ENCODE measurements around the gene RCBTB2.
"Not testable (repeated sequence)": the region's sequence is repeated elsewhere in the genome, so short reads cannot be mapped to it uniquely, and the experiment has no call there.

Gene RCBTB2

DNA sequence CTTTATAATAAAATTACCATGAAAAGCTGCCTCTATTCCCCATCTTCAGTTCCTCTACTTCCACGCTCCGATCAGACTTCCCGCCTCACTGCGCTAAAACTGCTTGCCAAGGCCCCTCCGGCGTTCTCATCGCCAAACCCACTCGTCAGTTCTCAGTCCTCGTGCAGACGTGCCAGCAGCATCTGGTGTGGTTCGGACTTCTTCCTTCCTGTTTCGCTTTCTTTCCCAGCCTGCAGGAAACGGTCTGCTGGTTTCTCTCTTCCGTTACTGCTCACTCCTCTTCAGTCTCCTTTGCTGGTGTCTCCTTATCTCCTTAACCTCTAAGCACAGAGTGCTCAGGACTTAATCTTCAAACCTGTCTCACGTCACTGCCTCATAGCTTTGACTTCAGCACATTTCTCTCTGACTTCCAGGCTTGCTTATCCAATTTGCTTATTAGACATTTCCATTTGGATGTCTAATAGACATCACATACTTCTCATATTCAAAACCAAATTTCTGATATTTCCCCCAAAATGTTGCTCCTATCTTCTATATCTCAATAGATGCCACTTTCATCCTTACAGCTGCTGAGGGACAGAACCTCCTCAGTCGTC lies 40.3 kb downstream of the RCBTB2 start:
- DNase-seq, result peak; percentile 41 to 45

DNA sequence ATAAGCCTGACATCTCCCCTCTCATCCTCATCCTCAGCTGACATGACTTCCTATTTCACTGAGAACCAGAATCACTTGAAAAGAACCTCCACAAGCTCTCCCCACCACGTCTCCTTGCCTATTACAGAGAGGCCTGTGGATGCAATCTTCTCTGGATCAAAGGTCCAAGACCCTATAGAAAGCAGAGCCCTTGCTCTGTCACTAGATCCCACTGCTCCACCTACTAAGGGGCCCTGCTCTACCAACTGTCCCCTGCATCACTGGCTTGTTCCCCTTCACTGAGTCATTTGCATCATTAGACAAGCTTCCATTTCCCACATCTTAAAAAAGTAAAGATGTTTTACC lies 40.8 kb downstream of the RCBTB2 start:
- no peak for DNase-seq

DNA sequence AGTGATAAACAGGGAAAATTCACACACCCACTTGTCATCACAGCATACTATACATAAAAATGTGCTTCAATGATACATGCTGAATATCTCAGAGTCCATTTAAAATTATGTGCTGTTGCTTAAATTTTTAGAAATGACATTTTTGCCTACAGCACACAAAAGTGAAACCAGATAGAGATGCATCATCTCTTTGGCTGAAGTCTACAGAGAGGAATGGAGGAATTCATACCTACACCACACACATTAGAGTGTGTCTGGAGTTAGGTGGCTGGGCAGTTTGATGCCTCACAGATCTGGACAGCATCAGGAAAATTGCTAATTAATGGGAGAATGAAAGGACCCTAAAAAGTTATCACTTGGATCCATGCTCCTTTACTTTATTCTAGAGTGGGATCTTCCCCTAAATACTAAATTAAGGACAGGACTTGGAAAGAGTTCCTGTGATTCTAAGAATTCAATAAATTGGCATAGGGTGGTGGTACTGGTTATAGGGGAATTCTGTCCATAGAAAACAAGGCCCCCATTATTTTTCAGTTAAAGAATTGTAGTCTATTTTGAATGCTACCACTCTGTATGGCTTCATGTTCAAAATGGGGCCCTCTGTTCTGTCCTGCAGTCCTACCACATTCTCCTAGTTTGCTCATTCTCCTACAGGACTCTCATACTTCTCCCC lies 41.3 kb downstream of the RCBTB2 start:
- DNase-seq, result no peak

DNA sequence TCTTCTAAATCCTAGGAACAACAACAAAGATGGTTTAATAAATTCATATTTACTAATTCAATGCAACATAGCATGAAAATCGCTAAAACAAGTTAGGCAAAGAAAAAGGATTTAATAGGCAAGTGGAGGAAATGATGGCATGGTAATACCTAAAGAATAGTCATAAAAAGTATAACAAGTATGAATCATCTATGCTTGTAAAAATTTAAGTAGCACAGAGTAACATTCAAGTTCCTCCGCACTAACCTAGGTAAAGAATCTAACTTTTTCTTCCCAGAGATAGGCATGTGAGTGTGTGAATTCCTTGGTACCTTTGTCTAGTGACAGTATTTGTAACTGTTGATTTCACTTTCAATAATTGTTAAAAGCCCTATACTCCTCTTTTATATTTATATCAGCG lies 42.6 kb downstream of the RCBTB2 start:
- DNase-seq, result no peak

DNA sequence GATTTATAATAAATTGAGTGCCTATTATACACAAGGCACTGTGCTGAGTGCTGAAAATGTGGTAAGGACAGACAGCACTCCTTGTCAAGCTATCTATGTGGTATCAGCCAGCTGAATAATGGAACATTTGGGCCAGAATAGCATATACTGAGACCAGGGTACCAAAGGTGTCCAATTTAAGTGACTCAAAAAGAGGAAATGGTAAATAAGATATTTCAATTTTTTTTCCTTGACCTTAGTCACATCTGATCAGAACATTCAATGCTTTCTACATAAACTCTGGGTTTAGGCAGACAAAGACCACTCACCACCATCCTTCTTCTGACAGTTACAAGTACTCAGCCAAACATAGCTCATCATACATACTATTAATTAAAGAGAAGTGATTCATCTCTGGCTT lies 43.2 kb downstream of the RCBTB2 start:
- no peak for DNase-seq

DNA sequence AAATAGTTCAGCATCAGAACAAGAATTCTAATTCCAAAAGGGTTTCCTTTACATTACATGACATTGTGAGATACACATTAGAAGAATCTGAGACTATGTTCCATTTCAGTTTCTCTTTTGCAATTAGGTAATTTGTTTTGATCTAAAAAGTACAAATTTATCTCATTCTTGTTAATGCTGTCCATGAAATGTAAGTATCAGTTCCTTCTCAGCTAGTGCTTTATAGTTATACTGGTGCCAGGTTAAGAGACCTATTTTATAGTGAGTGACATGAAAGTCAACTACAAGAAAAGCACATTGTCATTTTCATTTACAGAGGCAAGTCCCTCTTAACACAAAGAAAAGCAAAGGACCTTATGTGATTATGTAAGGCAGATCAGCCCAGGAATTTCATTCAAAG lies 43.9 kb downstream of the RCBTB2 start:
- DNase-seq, result no peak

DNA sequence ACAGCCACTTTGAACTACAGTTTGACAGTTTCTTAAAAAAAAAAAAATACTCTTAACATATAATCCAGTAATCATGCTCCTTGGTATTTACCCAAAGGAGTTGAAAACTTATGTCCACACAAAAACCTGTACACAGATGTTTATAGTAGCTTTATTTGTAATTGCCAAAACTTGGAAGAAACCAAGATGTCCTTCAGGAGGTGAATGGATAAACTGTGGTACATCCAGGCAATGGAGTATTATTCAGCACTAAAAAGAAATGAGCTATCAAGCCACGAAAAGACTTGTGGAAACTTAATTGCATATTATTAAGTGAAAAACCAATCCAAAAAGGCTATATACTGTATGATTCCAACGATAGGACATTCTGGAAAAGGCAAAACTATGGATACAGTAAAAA lies 44.9 kb downstream of the RCBTB2 start:
- DNase-seq, result no peak

DNA sequence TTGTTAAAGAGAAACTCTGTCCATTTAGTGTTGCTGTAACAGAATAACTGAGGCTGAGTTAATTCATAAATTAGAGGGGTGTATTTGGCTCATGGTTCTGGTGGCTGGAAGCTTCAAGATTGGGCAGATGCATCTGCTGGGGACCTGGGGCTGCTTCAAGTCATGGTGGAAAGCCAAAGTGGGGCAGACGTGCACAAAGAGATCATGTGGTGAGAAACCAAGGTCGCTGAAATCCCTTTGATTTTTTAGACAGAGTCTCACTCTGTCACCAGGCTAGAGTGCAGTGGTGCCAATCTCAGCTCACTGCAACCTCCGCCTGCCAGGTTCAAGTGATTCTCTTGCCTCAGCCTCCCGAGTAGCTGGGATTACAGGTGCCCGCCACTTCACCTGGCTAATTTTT lies 46.0 kb downstream of the RCBTB2 start:
- no peak for DNase-seq

DNA sequence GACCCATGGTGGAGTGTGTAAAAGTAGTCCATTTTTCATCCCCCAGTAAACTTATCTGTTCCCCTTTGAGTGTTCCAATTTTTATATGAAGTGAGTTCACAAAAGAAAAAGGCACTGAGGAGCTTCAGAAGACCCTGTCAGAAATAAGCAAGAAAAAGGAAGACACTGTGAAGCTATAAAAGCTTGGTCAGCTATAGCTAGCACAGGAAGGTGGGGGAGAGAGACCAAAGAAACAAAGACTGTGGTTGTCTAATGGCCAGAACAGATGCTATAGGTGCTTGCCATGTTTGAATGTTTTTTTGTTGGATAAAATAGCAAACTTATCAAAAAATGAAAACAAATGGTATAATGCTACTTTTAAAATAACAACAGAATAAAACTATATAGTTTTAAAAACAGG lies 46.5 kb downstream of the RCBTB2 start:
- no peak for DNase-seq

DNA sequence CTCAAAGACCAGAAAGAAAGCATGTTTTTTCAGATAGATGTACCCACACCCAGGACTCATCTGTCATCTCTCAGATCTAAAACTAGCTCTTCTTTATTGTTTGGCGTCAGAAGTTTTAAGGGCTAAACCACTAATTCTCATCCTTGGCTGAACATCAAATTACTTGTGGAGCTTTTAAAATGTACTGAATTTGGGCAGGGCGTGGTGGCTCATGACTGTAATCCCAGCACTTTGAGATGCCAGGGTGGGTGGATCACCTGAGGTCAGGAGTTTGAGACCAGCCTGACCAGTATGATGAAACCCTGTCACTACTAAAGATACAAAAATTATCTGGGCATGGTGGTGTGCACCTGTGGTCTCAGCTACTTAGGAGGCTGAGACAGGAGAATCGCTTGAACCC lies 47.4 kb downstream of the RCBTB2 start:
- DNase-seq, result no peak

DNA sequence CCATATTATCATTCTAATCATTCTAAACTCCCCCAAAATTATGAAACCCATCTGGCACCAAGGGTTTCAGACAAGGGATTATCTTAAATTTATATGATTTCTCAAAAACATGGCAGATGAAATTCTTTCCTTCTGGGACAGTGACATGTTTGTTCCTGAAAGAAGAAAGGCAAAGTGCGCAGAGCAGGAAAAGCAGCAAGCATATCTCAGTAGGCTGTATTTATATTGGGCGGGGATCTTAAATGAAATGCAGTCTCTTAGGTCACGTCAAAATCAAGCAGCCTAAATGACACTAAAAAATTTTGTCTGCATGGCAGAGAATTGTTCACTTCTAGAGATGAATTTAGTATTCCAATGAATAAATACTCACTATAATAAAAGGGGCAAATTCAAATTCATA lies 49.3 kb downstream of the RCBTB2 start:
- no peak for DNase-seq

DNA sequence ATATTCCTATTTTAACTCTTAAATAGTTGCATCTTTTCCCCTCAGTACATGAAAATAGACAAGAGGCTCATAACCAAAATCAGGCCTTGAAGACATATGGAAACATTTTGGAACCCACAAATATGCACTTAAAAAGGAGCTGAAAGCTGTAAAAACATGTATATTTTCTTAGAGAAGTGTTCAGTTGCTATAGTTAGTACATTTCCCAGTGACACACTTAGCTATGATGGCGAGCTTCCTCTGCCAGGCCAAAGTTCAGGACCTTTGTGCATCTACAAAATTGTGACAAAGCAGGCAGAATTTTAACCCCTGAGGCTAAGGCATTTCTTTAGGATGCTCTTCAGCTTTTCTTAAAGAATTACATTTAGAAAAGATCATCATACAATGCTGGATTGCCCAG lies 54.5 kb downstream of the RCBTB2 start:
- DNase-seq, result no peak

DNA sequence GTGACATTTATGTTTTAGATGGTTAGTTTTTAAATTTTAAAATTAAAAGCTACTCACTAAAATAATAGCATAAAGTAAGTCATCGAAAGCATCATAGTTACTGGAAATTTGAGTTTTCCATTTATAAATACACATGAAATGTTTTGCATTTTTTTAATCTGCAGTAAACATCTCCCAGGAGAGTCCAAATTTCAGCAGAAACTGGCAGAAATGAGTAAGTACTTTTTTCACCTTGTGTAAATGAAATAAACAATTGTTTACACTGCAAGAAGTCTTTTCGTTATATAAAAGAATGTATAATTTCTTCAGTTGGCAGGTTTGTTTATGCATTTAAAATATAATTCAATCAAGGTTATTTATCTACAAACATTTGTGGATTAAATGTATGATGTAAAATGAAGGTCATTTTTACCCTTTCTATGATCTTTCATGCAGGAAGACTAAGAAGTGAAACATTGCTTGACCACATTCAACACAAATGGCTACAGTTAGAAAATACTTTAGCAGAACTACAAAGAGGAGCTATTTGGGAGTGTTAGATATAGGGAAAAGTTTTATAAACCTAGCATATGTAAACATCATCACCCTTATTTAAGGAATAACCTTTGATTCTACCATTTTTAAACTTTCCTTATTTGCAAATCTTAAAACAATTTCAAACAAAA lies 55.6 kb downstream of the RCBTB2 start:
- no peak for DNase-seq

DNA sequence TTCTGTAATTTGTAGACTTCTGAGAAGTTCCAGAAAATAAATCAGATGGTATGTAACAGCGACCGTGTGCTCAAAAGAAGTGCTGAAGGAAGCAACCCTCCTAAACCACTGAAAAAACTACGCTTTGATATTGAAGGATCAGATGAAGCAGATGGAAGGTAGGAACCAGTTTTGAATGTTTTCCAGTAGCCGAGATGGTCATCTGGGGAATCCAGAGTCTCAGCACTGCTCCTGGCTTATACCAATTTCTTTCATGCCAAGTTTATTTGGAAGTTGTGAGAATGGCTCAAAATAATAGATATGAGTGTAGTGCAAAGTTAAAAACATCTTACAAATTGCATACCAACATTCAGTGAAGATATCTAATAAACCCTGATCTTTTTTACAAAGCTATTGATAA lies 56.2 kb downstream of the RCBTB2 start:
- DNase-seq, result no peak

DNA sequence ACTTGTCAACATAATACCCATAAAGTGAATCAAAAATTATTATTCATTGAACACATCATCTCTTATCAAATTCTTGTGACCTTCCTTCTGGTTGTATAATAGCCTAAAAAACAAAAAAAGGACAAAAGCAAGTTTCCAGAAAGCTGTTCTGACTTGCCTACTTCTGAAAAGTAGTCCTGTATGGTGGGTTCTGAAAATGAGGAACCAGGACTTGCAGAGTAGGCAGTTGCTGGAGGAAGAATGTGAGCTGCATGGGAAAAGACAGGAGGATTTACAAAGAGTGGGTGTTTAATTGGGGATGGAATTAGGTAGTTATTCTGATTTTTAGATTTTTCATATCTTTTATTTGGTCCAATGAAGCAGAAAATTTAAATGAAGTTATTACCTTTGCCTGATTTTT lies 56.7 kb downstream of the RCBTB2 start:
- DNase-seq, result no peak

DNA sequence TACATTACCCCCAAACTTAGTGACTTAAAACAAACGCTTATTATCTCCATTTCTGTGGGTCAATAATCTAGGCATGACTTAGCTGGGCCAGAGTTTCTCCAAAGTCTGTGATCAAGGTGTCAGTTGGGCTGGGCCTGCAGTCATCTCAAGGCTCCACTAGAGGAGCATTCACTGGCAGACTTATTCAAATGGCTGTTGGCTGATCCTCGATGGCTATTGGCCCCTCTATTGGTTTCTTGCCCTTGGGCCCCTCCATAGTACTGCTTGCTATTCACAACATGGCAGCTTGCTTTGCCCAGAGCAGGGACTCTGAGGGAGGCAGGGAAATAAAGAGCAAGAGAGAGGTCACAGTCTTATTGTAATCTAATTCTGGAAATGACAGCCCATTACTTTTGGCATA lies 57.6 kb downstream of the RCBTB2 start:
- DNase-seq, result no peak

DNA sequence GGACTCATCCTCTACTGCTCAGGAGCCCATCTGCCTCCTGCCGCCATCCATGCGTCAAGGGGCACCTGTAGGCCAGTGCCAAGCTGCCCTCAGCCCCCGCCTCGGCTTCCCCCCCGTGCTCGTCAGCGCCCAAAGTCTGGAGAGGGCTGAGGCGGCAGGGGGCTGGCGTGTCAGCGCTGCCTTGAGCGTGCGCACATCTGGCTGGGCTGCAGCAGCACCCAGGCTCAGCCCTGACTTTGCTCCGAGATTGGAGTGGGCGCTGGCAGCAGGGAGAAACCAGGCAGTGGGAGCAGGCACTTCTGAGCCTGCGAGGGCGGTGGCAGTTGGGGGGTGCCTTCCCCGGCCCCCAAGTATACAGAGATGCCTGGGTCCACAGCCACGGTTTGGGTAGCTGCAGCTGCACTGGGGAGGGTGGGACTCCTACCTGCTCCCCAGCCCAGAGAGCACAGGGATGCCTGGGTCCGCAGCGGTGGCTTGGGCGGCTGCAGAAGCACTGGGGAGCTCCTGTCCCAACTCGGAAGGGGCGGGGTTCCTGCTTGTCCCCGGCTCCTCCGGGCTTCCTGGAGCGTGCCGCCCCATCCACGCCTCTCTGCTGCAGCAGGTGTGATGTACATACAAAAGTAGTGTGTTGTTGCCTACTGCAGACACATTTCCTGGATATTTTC lies 75.2 kb downstream of the RCBTB2 start:
- DNase-seq, result no peak

DNA sequence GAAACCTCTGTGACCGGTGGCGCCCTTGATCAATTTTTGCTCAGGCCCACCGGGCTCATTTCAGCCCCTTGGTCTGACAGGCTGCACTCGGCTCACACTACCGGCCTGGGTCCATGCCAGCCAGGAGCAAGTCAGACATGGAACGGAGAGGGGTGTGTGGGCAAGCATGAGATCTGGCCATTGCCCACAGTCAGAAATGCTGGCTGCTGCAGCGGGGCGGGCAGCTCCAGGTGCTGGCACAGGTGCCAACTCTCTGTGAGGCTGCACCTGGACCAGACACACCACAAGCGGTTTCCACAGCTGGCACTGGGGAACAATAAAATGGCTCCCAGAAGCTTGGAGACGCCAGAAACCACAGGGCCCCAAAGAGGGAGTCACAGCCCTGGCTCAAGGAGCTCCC lies 76.3 kb downstream of the RCBTB2 start:
- DNase-seq, result no peak

DNA sequence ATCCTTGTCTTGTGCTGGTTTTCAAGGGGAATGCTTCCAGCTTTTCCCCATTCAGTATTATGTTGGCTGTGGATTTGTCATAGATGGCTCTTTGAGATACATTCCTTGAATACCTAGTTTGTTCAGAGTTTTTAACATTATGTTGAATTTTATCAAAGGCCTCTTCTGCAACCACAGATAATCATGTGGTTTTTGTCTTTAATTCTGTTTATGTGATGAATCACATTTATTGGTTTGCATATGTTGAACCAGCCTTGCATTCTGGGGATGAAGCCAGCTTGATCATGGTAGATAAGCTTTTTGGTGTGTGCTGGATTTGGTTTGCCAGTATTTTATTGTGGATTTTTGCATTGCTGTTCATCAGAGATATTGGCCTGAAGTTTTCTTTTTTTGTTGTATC lies 81.7 kb downstream of the RCBTB2 start:
- not testable (repeated sequence) for DNase-seq

DNA sequence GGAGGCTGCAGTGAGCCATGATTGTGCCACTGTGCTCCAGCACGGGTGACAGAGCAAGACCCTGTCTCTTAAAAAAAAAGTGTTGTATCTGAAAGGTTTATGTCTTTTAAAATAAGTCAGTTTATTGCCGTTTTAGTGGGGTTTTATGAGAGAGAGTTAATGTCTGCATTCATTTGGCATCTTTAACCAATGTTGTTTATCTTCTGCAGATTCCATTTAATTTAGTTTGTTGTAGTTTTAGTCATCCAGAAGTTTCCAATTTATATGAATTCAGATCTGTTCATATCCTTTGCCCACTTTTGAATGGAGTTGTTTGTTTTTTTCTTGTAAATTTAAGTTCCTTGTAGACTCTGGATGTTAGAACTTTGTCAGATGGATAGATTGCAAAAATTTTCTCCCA lies 83.2 kb downstream of the RCBTB2 start:
- no peak for DNase-seq

DNA sequence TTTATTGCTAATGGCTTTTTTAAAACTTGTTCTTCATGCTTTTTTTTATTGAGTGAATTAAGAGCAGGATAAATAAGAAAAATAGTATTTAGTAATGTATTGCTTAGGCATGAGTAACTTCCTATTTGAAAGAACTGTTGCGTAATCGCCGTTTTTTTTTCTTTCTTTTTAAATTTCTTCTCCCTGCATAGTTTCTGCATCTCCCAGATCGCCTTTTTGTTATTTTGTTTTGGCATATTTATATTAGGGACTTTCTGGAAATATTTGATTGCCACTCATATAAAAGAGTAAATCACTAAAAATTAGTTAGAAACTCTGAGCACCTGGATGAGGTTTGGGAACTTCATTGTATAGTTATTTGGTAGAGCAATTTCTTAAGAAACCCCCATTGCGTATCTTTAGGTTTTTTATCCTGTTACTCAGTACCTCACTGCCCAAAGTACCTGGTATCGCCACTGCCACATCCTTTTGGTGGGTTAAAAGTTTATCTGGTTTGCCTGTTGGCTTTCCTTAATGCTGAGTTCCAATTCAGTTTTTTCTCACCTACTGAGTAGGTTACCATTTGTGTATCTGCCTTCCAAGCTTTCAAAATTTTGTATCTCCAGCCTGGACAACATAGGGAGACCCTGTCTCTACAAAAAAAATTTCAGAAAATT lies 83.8 kb downstream of the RCBTB2 start:
- no peak for DNase-seq

DNA sequence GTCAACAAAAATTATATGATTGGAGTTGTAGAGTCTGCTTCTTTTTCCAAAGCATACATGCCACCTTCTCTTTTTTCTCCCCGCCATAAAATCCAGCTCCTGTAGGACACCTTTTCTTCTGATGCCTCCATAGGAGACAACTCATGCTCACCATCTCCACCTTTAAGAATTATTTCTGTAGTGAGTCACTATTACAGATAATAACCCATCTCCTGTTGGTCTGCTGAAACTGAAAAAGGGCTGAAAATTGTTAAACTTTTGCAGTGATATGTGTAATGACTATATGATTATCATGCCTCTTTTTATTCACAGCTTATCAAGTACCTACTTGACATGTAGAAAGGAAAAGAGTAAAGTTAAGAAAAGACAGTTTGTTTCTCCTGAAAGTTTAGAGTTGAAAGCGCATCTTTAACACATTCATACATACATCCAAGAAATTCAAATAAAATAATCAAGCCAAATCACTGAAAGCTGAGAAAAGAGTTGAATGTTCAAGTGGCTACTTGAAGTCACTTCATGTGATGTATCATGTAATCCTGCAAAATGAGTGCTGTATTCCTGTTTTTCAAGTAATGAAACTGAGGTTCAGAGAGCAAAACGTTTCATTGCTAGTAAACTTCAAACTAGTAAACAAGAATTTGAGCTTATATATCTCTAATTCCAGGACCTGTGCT lies 84.5 kb downstream of the RCBTB2 start:
- DNase-seq, result no peak

DNA sequence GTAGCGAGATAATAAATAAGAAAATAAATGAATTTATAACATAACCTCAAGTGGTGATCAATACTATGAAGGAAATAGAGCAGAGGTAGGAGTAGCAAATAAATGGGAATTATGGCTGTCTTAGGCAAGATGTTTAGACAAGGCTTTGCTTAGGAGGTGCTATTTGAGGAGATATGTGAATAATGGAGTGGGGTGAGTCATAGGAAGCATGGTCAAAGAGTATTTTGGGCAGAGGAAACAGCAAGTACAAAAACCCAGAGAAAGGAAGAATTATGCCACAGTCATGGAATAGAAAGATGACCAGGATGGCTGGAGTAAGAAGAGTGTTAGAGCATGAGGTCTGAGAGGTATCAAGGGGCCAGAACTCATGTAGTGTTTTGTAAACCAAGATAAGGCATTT lies 86.4 kb downstream of the RCBTB2 start:
- no peak for DNase-seq
